ENCODE data around the gene ZFHX2.

ZFHX2 gene

GRCh38 chr14:23572524-23572828 is 20.9 kb upstream of the ZFHX2 start:
- DNase-seq = no peak

- DNase-seq = peak; percentile 5
These were observed 20.3 kb upstream of the ZFHX2 start for GRCh38 chr14:23571701-23572523.

- DNase-seq = no peak
These were observed 19.4 kb upstream of the ZFHX2 start for GRCh38 chr14:23570806-23571483.

- DNase-seq = no peak
These were observed 18.0 kb upstream of the ZFHX2 start for GRCh38 chr14:23569443-23570151.

- DNase-seq = peak; percentile 40
These were observed 17.2 kb upstream of the ZFHX2 start for GRCh38 chr14:23568600-23569331.

GRCh38 chr14:23568021-23568599 is 16.5 kb upstream of the ZFHX2 start:
- DNase-seq = no peak

- DNase-seq = peak; percentile 95
These were observed 15.8 kb upstream of the ZFHX2 start, which contains the start of gene AP1G2 for GRCh38 chr14:23567186-23568020. TSS of gene AP1G2 (minus strand) at chr14:23567791. CDS start at chr14:23567314, 477 bp downstream.

GRCh38 chr14:23566778-23567185 is 15.2 kb upstream of the ZFHX2 start:
- no peak for DNase-seq

GRCh38 chr14:23566112-23566777 is 14.7 kb upstream of the ZFHX2 start:
- DNase-seq = no peak

- no peak for DNase-seq
These were observed 14.1 kb upstream of the ZFHX2 start for GRCh38 chr14:23565626-23566025.

GRCh38 chr14:23564876-23565275 is 13.3 kb upstream of the ZFHX2 start:
- no peak for DNase-seq

GRCh38 chr14:23564181-23564812 is 12.7 kb upstream of the ZFHX2 start:
- no peak for DNase-seq

- DNase-seq = no peak
These were observed 12.1 kb upstream of the ZFHX2 start for GRCh38 chr14:23563473-23564180.

- DNase-seq = no peak
These were observed 11.4 kb upstream of the ZFHX2 start for GRCh38 chr14:23562822-23563472.

GRCh38 chr14:23561873-23562821 is 10.6 kb upstream of the ZFHX2 start:
- no peak for DNase-seq

- no peak for DNase-seq
These were observed 9.7 kb upstream of the ZFHX2 start for GRCh38 chr14:23561259-23561658.

GRCh38 chr14:23559926-23560520 is 8.5 kb upstream of the ZFHX2 start:
- DNase-seq = no peak
